ENCODE data around the gene MAP10.

DNA sequence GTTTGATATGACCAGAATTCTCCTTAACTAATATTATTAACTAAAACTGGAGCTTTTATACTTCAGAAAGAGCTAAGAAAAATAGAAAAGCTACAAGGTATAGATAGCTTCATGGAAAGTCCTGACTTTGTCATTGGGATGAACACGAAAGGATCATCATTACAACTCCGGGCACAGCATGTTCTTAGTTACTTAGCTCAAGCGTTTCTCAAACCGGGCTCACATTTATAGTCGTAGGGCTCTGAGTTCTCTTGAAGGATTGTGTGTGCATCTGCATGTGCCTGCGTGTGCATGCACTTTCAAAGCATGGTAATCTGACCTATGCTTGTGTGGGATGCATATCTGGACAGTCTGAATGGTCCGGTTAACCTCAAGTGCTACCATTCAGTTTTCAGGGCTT, 20.4 kb upstream of the MAP10 start:
- no peak for TF ChIP-seq POLR2A (IDR thresholded peaks at IDR 0.05)
- TF ChIP-seq, protein P1, sequence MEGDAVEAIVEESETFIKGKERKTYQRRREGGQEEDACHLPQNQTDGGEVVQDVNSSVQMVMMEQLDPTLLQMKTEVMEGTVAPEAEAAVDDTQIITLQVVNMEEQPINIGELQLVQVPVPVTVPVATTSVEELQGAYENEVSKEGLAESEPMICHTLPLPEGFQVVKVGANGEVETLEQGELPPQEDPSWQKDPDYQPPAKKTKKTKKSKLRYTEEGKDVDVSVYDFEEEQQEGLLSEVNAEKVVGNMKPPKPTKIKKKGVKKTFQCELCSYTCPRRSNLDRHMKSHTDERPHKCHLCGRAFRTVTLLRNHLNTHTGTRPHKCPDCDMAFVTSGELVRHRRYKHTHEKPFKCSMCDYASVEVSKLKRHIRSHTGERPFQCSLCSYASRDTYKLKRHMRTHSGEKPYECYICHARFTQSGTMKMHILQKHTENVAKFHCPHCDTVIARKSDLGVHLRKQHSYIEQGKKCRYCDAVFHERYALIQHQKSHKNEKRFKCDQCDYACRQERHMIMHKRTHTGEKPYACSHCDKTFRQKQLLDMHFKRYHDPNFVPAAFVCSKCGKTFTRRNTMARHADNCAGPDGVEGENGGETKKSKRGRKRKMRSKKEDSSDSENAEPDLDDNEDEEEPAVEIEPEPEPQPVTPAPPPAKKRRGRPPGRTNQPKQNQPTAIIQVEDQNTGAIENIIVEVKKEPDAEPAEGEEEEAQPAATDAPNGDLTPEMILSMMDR (IDR thresholded peaks at IDR 0.05) = no peak

Measured in testis (tissue), 2 donors.